Skeletal muscle cell (primary cell): ENCODE results near the gene BCL11A.

Experiments
- DNase-seq: peaks from one replicate; pipeline ENCODE4 v3.0.0-alpha.2; 2010; ENCODE audit warnings: low read depth
- H3K4me3 ChIP-seq: 2 replicates; pipeline ENCODE4 v1.5.1; 2011; ENCODE audit warnings: low read depth, mild to moderate bottlenecking, control low read depth, low read length, moderate library complexity

Gene BCL11A

GRCh38 chr2:60453301-60453700, 100.2 kb downstream of the BCL11A start:
- no peak overlapping the region for H3K4me3 ChIP-seq
- no peak for DNase-seq

- H3K4me3 ChIP-seq: no peak overlapping the region
- no peak for DNase-seq
Observed at GRCh38 chr2:60450488-60450887, 103.0 kb downstream of the BCL11A start.

DNA sequence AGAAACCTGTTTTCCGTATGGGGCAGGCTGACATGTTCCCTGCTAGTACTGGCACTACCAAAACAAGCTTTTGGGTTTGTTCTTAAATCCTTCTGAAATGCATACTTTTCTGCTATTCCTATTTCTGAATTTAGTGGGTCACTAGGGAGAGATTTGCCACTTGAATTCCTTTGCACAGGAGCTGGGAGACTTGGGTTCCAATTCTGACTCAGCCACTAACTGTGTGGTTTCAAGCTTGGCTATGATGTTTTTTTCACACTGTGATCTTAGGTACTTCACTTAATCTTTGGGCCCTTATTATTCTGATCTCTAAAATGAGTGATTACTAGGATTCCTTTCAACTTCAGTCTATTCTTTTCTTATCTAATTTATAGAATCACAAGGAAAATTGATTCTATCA, 105.5 kb downstream of the BCL11A start:
- H3K4me3 ChIP-seq: no peak overlapping the region
- no peak for DNase-seq

- H3K4me3 ChIP-seq: no peak overlapping the region
- no peak for DNase-seq
Observed at GRCh38 chr2:60446413-60447267, 106.8 kb downstream of the BCL11A start.

DNA sequence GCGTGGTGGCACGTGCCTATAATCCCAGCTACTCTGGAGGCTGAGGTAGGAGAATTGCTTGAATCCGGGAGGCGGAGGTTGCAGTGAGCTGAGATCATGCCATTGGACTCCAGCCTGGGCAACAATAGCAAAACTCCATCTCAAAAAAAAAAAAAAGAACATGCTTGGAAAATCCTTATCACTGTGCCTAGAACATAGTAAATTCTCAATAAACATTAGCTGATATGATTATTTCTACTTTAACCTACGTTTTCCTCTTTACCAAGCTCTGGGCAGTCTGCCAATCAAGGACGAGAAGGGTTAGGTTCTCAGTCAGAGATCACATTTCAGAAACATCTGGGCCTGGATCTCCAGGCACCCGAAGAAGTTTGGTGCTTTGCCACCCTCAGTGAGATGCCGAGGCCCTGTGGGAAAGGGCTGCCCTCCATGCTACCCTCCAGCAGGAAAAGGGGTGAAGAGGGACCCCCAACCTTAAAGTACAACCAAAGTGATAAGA, 107.7 kb downstream of the BCL11A start:
- H3K4me3 ChIP-seq: no peak overlapping the region
- no peak for DNase-seq

DNA sequence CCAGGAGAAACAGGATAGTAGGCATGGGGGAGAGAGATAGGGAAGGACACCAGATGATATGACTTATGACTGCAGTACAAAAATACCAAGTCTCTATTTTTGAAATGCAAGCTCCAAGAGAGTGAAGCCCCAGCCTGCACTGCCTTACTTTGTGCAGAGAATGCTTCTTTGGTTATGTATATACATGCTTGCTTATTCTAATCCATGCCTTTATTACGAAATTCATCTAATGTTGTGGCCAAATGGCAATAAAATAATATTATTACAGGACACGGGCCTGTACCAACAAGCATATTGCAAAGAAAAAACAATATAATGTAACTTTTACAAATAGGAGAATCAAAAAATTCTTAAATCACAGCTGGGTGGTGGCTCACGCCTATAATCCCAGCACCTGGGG, 110.8 kb downstream of the BCL11A start:
- DNase-seq: peak; percentile 29
- no peak overlapping the region for H3K4me3 ChIP-seq

- peak; percentile 37 for DNase-seq
- H3K4me3 ChIP-seq: no peak overlapping the region
Observed at GRCh38 chr2:60441800-60442199, 111.7 kb downstream of the BCL11A start.

DNA sequence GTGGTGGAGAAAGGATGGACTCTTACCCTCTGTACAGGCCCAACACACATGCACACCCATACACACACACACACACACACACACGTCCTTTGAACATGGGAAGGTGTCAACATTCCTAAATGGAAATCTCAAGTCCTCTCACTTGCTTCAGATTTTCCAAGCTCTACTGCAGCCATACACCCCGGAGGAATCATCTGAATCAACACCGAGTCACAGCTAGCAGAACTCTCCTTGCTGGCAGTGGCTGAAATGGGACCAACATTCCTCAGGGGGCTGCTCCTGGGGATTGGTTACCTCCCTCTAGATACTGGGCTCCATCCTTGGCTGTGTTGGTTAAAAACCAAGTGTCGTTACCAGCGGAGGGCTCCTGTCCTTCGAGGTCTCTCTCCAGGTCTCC, 112.7 kb downstream of the BCL11A start:
- no peak for DNase-seq

GRCh38 chr2:60440079-60440766, 113.2 kb downstream of the BCL11A start:
- H3K4me3 ChIP-seq: no peak overlapping the region
- DNase-seq: no peak

More for the DNA sequence above, 112.7 kb downstream of the BCL11A start:
- no peak overlapping the region for H3K4me3 ChIP-seq

GRCh38 chr2:60439219-60439974, 114.1 kb downstream of the BCL11A start:
- no peak overlapping the region for H3K4me3 ChIP-seq
- DNase-seq: no peak

DNA sequence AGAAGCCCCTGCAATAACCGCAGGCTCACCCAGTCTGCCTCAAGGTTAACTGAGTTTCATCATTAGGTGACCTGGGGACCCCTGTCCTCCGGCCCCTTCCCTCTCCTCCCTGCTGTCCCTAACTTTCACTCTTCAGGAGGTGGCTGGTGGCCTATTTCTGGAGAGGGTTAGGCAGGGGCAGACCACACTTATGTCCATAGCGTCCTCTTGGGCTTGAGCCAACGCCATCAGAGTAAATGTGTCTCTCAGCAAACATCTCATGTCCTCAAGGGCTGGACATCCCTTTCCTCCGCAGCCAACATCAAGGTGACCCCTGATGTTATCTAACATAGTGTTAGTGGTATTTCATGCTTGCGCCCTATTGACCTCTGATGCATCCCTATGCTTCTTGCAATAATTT, 114.8 kb downstream of the BCL11A start:
- H3K4me3 ChIP-seq: no peak overlapping the region
- DNase-seq: no peak

DNA sequence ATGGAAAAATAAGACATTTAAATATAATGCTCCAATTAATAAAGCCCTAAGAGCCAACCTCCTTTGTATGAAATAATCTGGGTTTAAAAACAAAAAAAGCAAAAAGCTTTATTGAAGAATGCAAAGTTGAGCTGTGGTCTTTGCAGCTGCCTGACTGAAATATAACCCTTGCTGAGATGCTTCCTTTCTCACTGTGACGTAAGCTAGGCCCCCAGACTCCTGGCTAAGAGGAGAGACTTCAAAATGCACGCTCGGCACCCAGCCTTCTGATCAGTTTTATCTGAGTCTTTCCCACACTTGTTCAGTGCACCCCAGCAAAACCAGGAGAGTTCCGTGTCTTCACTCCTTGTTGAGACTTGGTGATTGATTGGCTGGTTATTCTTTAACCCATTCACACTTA, 115.3 kb downstream of the BCL11A start:
- H3K4me3 ChIP-seq: no peak overlapping the region
- no peak for DNase-seq

DNA sequence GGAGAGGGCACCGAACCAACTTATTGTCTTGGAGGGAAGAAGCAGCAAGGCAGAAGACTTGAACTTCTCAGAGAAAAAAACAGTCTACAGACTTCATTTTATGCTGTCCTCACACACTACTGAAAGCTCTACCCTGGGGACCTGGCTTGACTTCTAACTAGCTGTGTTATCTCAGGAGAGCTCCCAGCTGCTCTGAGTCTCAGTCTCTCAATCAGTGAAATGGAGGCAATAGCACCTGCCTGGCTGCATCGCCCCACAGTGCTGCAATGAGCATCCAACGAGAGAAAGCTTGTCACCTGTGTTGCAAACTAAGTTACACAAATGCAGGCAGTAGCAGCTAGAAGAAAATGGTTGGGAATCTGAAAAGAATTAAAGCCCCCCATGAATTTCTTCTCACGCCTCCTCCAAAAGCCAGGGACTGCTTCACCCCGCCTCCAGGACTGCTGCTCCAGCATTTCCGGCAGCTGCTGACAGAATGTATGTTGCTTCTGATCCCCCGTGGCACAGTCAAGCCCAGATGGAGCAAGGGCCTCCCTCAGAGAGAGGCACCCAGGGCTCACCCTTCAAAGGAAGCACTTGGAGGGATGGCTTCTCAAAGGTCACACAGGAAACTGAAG, 116.3 kb downstream of the BCL11A start:
- no peak overlapping the region for H3K4me3 ChIP-seq
- DNase-seq: no peak

- H3K4me3 ChIP-seq: no peak overlapping the region
- no peak for DNase-seq
Observed at GRCh38 chr2:60433018-60433596, 120.3 kb downstream of the BCL11A start.

GRCh38 chr2:60432035-60432601, 121.3 kb downstream of the BCL11A start:
- no peak for DNase-seq

DNA sequence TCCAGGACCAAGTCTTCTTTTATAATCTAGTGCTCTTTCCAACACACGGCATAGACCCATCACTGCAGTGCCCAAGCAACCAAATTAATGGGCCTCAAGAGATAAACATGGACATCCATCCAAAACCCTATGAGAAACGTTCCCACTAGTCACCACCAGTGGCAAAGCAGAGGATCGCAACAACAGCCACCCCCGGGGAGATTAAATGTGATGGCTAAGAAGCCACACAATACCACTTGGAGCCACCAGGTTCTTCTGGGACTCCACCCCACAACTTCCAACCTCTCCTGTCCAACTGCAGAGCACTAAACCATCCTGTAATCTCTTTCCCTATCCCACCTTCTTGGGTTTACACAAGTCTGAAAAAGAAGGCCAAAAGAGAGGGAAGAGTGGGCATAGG, 123.8 kb downstream of the BCL11A start:
- no peak overlapping the region for H3K4me3 ChIP-seq
- no peak for DNase-seq

More at GRCh38 chr2:60432035-60432601, 121.3 kb downstream of the BCL11A start:
- H3K4me3 ChIP-seq: no peak overlapping the region

DNA sequence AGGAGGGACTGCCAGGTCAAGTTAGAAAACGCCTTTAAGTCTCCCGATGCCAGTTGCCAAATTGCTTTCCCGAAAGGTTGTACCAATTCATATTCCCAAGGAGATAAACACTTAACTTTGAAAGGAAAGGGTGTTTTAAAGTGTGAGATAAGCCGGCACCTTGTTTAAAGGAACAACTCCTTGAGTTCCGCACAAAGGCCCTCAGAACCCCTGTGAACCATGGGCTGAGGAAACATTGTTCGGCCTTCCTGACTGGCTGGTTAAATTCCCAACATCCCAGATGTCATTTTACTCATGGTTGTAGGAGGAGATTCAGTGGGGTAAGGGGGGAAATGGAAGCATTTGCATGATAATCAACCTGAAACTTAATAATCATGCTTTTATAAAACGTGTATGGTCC, 126.6 kb downstream of the BCL11A start:
- H3K4me3 ChIP-seq: no peak overlapping the region

GRCh38 chr2:60426341-60426740, 127.1 kb downstream of the BCL11A start:
- no peak for DNase-seq
- H3K4me3 ChIP-seq: no peak overlapping the region

More for the DNA sequence above, 126.6 kb downstream of the BCL11A start:
- DNase-seq: no peak

DNA sequence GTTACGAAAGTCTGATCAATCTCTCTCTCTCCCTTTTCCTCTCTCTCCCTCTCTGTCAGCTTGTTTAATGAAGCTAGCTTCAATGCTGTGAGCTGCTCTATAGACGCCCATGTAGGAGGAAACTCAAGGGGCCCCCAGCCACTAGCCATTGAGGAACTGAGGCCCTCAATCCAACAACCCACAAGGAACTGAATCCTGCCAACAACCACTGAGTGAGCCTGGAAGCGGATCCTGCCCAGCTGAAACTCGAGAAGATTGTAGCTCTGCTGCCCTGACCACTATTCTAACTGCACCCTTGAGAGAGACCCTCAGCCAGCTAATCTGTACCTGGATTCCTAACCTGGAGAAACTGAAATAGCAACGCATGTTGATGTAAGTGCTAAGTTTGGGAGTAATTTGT, 129.2 kb downstream of the BCL11A start:
- H3K4me3 ChIP-seq: no peak overlapping the region
- DNase-seq: no peak
